HG03139 (cell line): Measurements from ENCODE around the gene MRS2.
"Not testable (repeated sequence)": the region's sequence is repeated elsewhere in the genome, so short reads cannot be mapped to it uniquely, and the experiment has no call there.

Experiments used
- ATAC-seq: cut with Tn5 transposase; IDR thresholded peaks from one replicate; pipeline ENCODE4 v1.9.1; 2021; ENCODE audit not compliant: unreplicated experiment

The MRS2 gene

GRCh38 chr6:24402697-24403500 is at the start of gene MRS2:
MRS2 (plus strand) TSS chr6:24402936; CDS start chr6:24403047, 111 bp downstream.
- peak; percentile 91 for ATAC-seq

GRCh38 chr6:24353861-24354260 is 48.9 kb upstream of the MRS2 start:
- ATAC-seq = no peak

GRCh38 chr6:24355393-24355792 is 47.3 kb upstream of the MRS2 start:
- no peak for ATAC-seq

- no peak for ATAC-seq
Measured at GRCh38 chr6:24356310-24356973, 46.3 kb upstream of the MRS2 start.

- no peak for ATAC-seq
Measured at GRCh38 chr6:24357336-24358218, 45.2 kb upstream of the MRS2 start, which contains the start of gene DCDC2. DCDC2 (minus strand) TSS chr6:24358059; CDS start chr6:24357750, 309 bp downstream.

GRCh38 chr6:24358219-24358821 is 44.4 kb upstream of the MRS2 start:
- no peak for ATAC-seq

GRCh38 chr6:24359640-24360454 is 42.9 kb upstream of the MRS2 start:
- peak; percentile 83 for ATAC-seq

GRCh38 chr6:24362363-24362762 is 40.4 kb upstream of the MRS2 start:
- ATAC-seq = not testable (repeated sequence)

- not testable (repeated sequence) for ATAC-seq
Measured at GRCh38 chr6:24365103-24365633, 37.6 kb upstream of the MRS2 start.

GRCh38 chr6:24374612-24375011 is 28.1 kb upstream of the MRS2 start:
- ATAC-seq = no peak

- no peak for ATAC-seq
Measured at GRCh38 chr6:24376871-24377270, 25.9 kb upstream of the MRS2 start.

GRCh38 chr6:24378473-24379097 is 24.2 kb upstream of the MRS2 start:
- no peak for ATAC-seq

- ATAC-seq = no peak
Measured at GRCh38 chr6:24381476-24382219, 21.1 kb upstream of the MRS2 start.

- ATAC-seq = no peak
Measured at GRCh38 chr6:24382220-24382540, 20.6 kb upstream of the MRS2 start.

GRCh38 chr6:24382891-24383494 is 19.7 kb upstream of the MRS2 start:
- not testable (repeated sequence) for ATAC-seq

GRCh38 chr6:24384369-24385130 is 18.2 kb upstream of the MRS2 start:
- not testable (repeated sequence) for ATAC-seq

GRCh38 chr6:24385536-24386269 is 17.0 kb upstream of the MRS2 start:
- peak; percentile 62 for ATAC-seq
